Large intestine (tissue), 3 donors: ENCODE data around the gene POT1. TPM values are rescaled to one million over a fixed set of nuclear protein-coding genes. Genes with fewer than 3 reads are reported as not detected.

Experiments
- DNase-seq, 2 donors: peaks; one replicate each; pipeline versions ENCODE4 v3.0.0 to v3.0.0-alpha.2; 2013
- H3K27ac ChIP-seq: one replicate; pipeline ENCODE4 v1.5.1; 2013; ENCODE audit warnings: low read length
- H3K27me3 ChIP-seq: 2 replicates; pipeline ENCODE4 v1.6.1; 2013; ENCODE audit warnings: low read length; ENCODE audit not compliant: control insufficient read depth, insufficient read depth
- H3K36me3 ChIP-seq: 2 replicates; pipeline ENCODE4 v1.6.1; 2013; ENCODE audit warnings: low read length; ENCODE audit not compliant: control insufficient read depth, insufficient read depth
- H3K4me1 ChIP-seq: one replicate; pipeline ENCODE4 v1.6.1; 2013; ENCODE audit warnings: low read length; ENCODE audit not compliant: control insufficient read depth, insufficient read depth
- H3K4me3 ChIP-seq: one replicate; pipeline ENCODE4 v1.5.1; 2013; ENCODE audit warnings: low read length
- H3K9me3 ChIP-seq: one replicate; pipeline ENCODE4 v1.6.1; 2013; ENCODE audit warnings: mild to moderate bottlenecking, low read depth, low read length, moderate library complexity; ENCODE audit not compliant: control insufficient read depth
- WGBS: methylation state at CpG from one replicate; pipeline ENCODE4 v1.1.5; 2013; ENCODE audit warnings: low lambda C conversion rate; ENCODE audit not compliant: insufficient coverage; 5-methylcytosine and 5-hydroxymethylcytosine counted together
- polyA plus RNA-seq: library from polyadenylated mRNA; unstranded; fragments of 120-200 nt; gene quantifications from one replicate; pipeline ENCODE4 v1.2.1, GENCODE V29; 2013

POT1 gene
- polyA plus RNA-seq, 1 donor: 18.2 TPM

GRCh38 chr7:124915242-124915641 is 14.4 kb downstream of the POT1 start:
- Histone ChIP-seq H3K27ac (no peak overlapping the region), H3K9me3 (no peaks in the 10 kb centered on the region), H3K36me3 (peaks cover 3% of the 10 kb centered on the region), H3K27me3 (no peaks in the 10 kb centered on the region), H3K4me1 (no peaks in the 10 kb centered on the region), H3K4me3 (no peak overlapping the region)
- no peak for DNase-seq
- 100% methylated on average over 1 of the region's 1 CpG for WGBS

DNA sequence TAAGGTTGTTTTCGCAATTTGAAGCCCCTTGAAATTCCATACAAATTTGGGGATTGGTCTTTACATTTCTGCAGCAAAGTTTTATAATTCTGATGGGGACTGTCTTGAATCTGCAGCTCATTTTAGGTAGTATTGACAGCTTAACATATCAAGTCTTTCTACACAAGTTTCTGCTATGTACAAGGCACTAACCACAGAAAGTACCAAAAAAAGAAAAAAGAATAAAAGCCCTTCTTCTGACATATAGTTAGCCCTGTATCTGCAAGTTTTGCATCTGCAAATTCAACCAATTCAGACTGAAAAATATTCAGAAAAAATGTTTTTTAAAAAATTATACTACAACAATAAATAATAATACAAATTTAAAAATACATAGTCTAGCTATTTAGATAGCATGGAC is 15.3 kb downstream of the POT1 start:
- DNase-seq: no peak
- Histone ChIP-seq H3K4me3 (no peak overlapping the region), H3K36me3 (peaks cover 3% of the 10 kb centered on the region), H3K9me3 (no peaks in the 10 kb centered on the region), H3K27ac (no peak overlapping the region), H3K4me1 (no peaks in the 10 kb centered on the region), H3K27me3 (no peaks in the 10 kb centered on the region)
- WGBS: no CpG with 5 or more reads among the region's 1 CpG

DNA sequence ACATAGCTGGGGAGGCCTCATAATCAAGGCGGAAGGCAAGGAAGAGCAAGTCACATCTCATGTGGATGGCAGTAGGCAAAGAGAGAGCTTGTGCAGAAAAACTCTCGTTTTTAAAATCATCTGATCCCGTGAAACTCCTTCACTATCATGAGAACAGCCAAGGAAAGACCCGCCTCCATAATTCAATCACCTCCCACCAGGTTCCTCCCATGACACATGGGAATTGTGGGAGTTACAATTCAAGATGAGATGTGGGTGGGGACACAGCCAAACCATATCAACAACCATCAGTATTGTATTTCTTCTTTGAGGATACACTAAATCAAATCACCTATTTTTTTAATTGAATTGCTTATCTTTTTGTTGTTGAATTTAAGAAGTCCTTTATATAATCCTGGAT is 16.7 kb downstream of the POT1 start:
- no peak overlapping the region for H3K27ac ChIP-seq
- WGBS: no CpG with 5 or more reads among the region's 4 CpGs
- no peaks in the 10 kb centered on the region for H3K9me3 ChIP-seq
- H3K4me1 ChIP-seq: no peaks in the 10 kb centered on the region
- no peak overlapping the region for H3K4me3 ChIP-seq
- H3K27me3 ChIP-seq: no peaks in the 10 kb centered on the region
- no peaks in the 10 kb centered on the region for H3K36me3 ChIP-seq
- no peak for DNase-seq

DNA sequence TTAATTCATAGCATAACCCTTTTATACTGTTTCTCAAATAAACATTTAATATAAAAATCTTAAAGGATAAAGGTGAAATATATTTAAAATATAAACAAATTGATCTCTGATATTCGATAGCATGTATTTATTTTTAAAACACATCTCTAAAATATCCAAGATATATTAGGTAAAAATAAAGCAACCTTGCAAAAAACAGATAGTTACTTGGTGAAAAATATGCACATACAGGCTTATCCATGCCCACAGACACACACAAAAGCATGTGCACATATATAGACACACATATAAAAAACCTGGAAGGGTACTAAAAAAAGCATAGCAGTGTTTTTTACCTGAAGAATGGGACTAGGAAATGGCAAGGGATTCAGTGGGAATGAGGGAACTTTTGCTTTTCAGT is 19.8 kb downstream of the POT1 start:
- H3K27ac ChIP-seq: no peak overlapping the region
- WGBS: 100% methylated on average over 1 of the region's 1 CpG

GRCh38 chr7:124908259-124908658 is 21.4 kb downstream of the POT1 start:
- no peak overlapping the region for H3K4me3 ChIP-seq
- no peak for DNase-seq
- H3K27ac ChIP-seq: no peak overlapping the region
- H3K9me3 ChIP-seq: no peaks in the 10 kb centered on the region
- H3K36me3 ChIP-seq: no peaks in the 10 kb centered on the region
- no peaks in the 10 kb centered on the region for H3K27me3 ChIP-seq
- H3K4me1 ChIP-seq: no peaks in the 10 kb centered on the region

More for the DNA sequence above, 19.8 kb downstream of the POT1 start:
- H3K9me3 ChIP-seq: no peaks in the 10 kb centered on the region
- no peak overlapping the region for H3K4me3 ChIP-seq
- H3K27me3 ChIP-seq: no peaks in the 10 kb centered on the region
- DNase-seq: no peak
- H3K36me3 ChIP-seq: no peaks in the 10 kb centered on the region
- H3K4me1 ChIP-seq: no peaks in the 10 kb centered on the region

- H3K27ac ChIP-seq: no peak overlapping the region
- H3K9me3 ChIP-seq: no peaks in the 10 kb centered on the region
- no peaks in the 10 kb centered on the region for H3K36me3 ChIP-seq
- no CpG with 5 or more reads among the region's 1 CpG for WGBS
- H3K4me3 ChIP-seq: no peak overlapping the region
- DNase-seq: peak in 1 of 2 donors; percentile 8
- H3K4me1 ChIP-seq: no peaks in the 10 kb centered on the region
- H3K27me3 ChIP-seq: no peaks in the 10 kb centered on the region
Observed at GRCh38 chr7:124907490-124907889, 22.1 kb downstream of the POT1 start.

GRCh38 chr7:124898531-124898930 is 31.1 kb downstream of the POT1 start:
- no peaks in the 10 kb centered on the region for H3K4me1 ChIP-seq
- H3K9me3 ChIP-seq: peaks cover 5% of the 10 kb centered on the region
- H3K4me3 ChIP-seq: no peak overlapping the region
- no peaks in the 10 kb centered on the region for H3K27me3 ChIP-seq
- H3K36me3 ChIP-seq: no peaks in the 10 kb centered on the region
- no peak overlapping the region for H3K27ac ChIP-seq
- WGBS: 100% methylated on average over 1 of the region's 1 CpG
- no peak for DNase-seq

- H3K4me3 ChIP-seq: no peak overlapping the region
- peaks cover 4% of the 10 kb centered on the region for H3K36me3 ChIP-seq
- peaks cover 5% of the 10 kb centered on the region for H3K9me3 ChIP-seq
- no peak for DNase-seq
- H3K27ac ChIP-seq: no peak overlapping the region
- H3K27me3 ChIP-seq: no peaks in the 10 kb centered on the region
- no peaks in the 10 kb centered on the region for H3K4me1 ChIP-seq
- WGBS: 96% methylated on average over 3 of the region's 3 CpGs
Observed at GRCh38 chr7:124896001-124896400, 33.6 kb downstream of the POT1 start.

DNA sequence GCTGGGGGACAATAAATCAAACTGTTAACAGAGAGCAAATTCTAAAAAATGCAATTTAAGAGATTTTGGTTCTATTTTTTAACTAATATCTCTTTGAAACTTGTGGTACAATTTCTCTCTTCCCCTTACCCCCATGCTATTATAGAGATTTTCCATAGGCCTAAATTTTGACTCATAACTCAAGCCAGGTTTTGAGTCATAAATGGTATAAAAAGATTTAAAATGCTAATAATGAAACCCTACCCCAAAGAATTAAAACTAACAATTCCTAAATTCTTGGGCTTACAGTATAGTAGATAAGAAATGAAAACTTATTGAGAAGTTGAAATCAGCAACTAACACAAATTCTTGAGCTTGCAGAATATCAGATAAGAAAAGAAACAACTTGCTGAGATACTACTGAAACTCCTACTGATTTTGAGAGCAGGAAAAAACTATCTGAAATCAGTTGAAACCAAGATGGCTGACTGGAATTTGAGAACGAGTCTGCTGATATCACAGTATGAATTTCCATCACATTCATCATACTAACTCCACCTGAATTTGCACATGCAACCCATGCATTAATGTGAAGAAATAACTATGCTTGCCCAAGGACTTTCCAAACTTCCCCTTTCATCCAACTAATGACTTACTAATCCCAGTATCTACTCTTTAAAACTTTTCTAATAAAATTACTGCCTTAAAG is 36.3 kb downstream of the POT1 start:
- H3K4me3 ChIP-seq: no peak overlapping the region
- no CpG with 5 or more reads among the region's 1 CpG for WGBS

DNA sequence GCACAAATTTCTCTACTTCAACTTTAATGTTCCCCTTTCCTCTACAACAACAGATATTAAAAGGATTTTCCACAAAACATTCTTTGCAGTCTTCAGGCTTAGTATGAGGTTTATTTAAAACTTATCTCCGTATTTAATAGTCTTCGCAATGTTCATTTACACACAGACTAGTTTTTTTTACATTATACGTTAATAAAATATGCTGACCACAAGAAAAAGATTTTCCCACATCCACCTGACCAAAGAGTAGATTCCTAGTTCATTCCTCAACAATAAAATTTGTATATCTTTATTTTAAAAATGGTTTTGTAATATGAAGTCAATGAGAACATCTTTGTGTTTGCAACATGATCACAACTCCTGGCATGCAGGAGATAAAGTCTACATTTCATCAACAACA is 42.4 kb downstream of the POT1 start:
- Histone ChIP-seq H3K27ac (no peak overlapping the region), H3K9me3 (no peaks in the 10 kb centered on the region), H3K27me3 (no peaks in the 10 kb centered on the region), H3K4me1 (no peaks in the 10 kb centered on the region), H3K36me3 (peaks cover 8% of the 10 kb centered on the region), H3K4me3 (no peak overlapping the region)
- WGBS: 100% methylated on average over 3 of the region's 3 CpGs
- no peak for DNase-seq

More for the DNA sequence above, 36.3 kb downstream of the POT1 start:
- Histone ChIP-seq H3K27me3 (no peaks in the 10 kb centered on the region), H3K27ac (no peak overlapping the region), H3K9me3 (no peaks in the 10 kb centered on the region), H3K4me1 (no peaks in the 10 kb centered on the region), H3K36me3 (peaks cover 8% of the 10 kb centered on the region)
- no peak for DNase-seq

- Histone ChIP-seq H3K9me3 (no peaks in the 10 kb centered on the region), H3K27ac (no peak overlapping the region), H3K27me3 (no peaks in the 10 kb centered on the region), H3K36me3 (no peaks in the 10 kb centered on the region), H3K4me3 (no peak overlapping the region), H3K4me1 (no peaks in the 10 kb centered on the region)
- 80% methylated on average over 1 of the region's 1 CpG for WGBS
- no peak for DNase-seq
Observed at GRCh38 chr7:124881981-124882380, 47.6 kb downstream of the POT1 start.
